ENCODE data around the gene TMEM125.

DNA sequence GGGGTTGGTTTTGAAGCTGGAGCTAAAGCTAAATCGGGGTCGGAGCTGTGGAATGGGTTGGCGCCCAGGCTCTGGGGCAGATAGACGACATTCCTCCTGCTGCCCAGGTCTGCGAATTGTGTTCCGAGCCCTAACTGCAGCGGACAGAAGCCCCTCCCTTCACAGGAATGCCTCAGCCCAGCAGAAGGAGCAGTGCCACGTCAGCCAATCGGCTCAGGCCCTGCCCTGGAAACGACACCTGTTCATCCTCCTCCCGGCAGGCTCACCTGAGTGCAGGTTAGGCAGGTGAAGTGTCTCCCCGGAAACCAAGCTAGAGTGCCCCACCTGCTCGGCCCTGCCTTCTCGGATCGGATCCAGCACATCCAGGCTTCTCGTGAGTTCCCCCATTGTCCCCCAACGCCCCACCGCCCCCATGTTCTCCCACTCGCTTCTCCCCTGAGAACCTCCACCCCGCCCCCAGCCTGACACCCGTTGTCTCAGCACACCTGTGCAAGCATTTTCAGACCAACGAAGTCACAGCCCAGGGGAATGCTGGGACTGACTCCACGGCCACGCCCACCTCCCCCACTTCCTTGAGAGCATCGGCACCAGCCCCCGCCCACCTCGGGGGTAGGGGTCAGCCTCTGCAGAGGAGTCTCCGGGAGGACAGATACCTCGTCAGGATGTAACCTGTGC lies 775 bp downstream of the TMEM125 start:
- TF ChIP-seq CTCF (IDR thresholded peaks at IDR 0.05) (no peak), ZFX (IDR thresholded peaks at IDR 0.05; ENCODE audit: borderline replicate concordance) (no peak)
